Body of pancreas (tissue), 4 donors: Measurements from ENCODE around the gene GABPA.

Experiments used
- CTCF ChIP-seq, 7 experiments: fragments of 450-650 bp in 4 of 7; fragments of 200-600 bp in 3 of 7; sonication (generic) in 3 of 7; IDR thresholded peaks; one replicate each; pipeline ENCODE4 v1.5.1; 2016 to 2019; ENCODE audit warnings: antibody characterized with exemption in 7 of 7
- POLR2A ChIP-seq, 3 donors: fragments of 450-650 bp; IDR thresholded peaks; one replicate each; pipeline ENCODE4 v1.6.1; 2016; ENCODE audit warnings: antibody characterized with exemption in 3 of 3, mild to moderate bottlenecking in 2 of 3

- TF ChIP-seq CTCF (IDR thresholded peaks at IDR 0.05): no peak
- TF ChIP-seq POLR2A (IDR thresholded peaks at IDR 0.05): no peak
These were observed 29.3 kb downstream of the GABPA start for GRCh38 chr21:25764065-25764464.
